NCI-H2081 (cell line): ENCODE data around the gene TBCD.

Experiments
- DNase-seq, 2 experiments: peaks; one replicate each; lab custom pipeline; 2025; lab: John Stamatoyannopoulos, UW

Gene TBCD

DNA sequence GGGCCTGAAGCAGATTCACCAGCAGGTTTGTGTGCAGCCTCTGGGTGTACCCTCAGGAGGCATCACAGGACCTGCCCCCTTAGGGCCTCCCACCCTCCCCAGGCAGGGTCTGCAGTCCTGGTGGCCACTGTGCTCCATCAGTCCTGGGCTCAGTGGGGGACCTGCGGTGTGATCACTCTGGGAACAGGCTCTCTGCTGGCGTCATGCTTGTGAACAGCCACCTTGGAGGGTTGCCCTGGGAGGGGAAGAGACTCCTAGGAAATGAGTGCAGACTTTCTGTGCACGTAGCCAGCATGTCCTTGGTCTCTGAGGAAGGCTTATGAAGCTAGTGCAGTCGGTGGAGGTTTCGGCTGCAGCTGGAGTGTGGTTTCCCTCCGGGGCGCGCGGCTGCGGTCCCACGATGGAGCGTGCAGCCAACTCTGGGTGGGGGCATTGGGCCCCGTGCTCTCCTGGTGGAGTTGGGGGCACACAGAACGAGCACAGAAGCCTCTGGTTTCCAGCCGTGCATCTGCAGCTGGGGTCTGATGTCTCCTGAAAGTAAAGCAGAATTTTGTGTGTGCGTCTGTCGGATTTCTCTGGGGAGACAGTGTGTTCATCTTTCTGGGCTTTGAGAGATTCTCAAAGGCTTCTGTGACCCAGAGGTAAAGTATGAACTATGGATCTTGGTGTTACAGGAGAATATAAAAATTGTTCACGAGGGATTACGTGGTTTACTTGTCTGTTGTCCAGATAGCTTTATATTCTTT, 156.1 kb downstream of the TBCD start:
- DNase-seq, result no peak

DNA sequence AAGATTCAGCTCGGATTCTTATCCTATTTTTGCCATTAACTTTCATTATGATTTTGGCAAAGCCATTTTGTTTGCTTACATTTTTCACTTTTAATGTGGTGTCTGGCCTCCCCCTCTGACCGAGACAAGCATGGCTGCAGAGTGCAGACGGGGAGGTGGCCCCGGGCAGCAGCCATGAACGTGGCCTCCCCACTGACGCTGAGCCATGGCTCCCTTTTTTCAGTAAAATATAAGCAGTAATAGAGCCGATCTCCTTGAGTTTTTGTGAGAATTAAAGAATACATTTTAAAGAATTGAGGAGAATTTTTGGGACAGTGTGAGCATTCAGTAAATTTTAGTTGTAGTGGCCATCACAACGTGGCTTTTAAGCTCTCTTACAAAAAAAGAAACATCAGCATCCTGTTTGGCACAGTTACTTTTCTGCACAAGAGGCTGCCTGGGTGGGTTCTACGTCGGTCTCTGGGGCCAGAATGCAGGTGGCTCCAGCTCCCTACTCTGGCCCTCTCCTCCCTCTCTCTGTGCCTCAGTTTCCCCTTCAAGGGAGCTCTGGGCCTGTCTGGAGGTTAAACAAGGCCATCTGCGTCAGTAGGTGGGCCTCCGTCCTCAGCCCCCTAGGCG, 156.8 kb downstream of the TBCD start:
- DNase-seq, result no peak

DNA sequence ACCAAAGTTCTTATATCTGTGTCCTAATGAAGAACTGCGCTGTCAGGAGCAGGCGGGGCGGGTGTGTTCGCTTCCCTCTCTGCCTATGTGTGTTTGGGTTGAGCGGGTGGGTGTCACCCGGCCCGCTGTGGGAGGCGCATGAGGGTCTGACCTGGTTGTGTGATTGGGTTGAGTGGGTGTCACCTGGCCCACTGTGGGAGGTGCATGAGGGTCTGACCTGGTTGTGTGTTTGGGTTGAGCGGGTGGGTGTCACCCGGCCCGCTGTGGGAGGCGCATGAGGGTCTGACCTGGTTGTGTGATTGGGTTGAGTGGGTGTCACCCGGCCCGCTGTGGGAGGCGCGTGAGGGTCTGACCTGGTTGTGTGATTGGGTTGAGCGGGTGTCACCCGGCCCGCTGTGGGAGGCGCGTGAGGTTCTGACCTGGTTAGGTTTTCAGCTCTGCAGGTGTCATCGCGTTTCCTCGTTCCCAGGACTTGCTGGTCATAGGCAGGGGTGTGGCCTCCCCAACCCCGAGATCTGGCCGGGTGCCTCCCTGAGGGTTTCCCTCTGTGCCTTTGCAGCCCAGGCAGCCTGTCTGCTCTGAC, 157.5 kb downstream of the TBCD start:
- DNase-seq, result no peak

DNA sequence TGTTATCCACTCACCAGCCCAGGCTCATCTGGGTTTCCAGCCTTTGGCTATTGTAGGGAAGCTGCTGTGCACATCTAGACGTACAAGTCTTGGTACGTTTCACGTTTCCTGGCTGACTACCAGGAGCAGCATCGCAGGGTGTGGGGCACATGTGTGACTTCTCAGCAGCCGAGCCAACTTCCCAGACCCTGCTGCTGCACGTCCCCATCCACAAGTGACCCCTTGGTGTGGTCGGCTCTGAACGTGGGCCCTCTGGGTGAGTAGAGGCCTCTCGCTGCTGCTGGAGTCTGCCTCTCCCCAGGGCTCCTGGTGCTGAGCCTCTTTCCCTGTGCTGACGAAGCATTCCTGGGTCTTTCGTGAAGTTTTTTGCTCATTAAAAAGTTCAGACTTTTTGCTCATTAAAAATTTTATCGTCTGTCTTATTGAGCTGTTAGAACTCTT, 158.2 kb downstream of the TBCD start:
- DNase-seq, result no peak

DNA sequence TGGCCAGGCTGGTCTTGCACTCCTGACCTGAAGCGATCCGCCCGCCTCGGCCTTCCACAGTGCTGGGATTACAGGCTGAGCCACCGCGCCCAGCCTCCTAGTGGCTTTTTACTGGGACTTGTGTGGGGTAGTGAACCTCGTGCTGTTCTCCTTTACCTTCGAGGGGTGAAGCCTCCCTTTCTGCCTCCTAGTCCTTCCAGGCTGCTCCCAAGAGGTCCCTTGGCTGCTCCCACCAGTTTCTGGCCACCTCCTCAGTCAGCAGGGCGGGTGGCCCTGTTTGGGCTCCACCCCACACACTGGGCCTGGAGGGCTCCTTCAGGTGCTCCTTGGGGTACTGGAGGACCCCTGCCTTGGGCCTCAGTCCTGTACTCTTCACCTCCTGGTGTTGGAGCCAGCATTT, 158.9 kb downstream of the TBCD start:
- no peak for DNase-seq

DNA sequence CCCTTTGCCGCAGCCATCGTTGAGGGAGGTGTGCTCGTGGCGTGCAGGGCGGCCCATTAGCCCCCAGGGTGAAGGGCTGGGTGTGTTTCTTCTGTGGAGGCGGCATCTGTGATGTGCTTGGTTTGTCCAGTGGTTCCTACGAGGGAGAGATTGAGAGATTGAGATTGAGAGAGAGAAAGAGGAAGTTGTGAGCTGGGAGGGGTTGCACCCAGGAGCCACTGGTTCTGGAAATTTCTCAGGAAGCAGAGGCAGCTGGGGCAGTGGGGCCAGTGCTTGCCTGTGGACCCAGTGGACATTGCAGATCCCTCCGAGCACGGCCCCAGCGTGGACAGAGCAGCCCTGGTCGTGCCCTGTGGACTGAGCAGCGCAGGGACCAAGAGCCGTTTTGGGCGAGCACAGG, 160.0 kb downstream of the TBCD start:
- no peak for DNase-seq

DNA sequence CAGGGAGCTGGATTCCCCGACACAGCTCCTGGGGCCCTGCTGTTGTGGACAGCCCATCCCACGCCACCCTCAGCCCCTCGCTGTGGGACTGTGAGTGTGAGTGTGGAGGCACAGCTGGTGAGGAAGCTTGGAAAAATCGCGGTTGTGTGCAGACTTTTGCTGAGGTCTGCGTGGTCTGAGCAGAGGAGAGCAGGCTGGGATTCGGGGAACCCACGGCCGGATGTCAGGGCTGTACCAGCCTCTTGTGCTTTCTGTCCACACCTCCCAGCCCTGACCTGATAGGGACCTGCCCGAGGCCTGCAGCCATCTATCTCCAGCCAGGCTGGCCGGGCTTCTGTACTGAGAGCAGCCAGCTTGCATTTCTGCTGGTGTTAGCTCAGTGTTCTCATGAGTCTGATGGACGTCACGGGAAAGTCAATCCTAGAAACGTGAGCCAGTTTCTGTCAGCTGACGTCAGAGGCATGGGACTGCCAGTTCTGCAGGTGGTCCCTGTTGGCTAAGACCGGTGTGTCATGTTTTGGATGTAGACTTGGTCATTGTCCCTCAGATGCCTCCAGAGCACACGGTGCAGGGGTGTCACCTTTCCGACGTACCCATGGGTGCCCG, 160.7 kb downstream of the TBCD start:
- no peak for DNase-seq

DNA sequence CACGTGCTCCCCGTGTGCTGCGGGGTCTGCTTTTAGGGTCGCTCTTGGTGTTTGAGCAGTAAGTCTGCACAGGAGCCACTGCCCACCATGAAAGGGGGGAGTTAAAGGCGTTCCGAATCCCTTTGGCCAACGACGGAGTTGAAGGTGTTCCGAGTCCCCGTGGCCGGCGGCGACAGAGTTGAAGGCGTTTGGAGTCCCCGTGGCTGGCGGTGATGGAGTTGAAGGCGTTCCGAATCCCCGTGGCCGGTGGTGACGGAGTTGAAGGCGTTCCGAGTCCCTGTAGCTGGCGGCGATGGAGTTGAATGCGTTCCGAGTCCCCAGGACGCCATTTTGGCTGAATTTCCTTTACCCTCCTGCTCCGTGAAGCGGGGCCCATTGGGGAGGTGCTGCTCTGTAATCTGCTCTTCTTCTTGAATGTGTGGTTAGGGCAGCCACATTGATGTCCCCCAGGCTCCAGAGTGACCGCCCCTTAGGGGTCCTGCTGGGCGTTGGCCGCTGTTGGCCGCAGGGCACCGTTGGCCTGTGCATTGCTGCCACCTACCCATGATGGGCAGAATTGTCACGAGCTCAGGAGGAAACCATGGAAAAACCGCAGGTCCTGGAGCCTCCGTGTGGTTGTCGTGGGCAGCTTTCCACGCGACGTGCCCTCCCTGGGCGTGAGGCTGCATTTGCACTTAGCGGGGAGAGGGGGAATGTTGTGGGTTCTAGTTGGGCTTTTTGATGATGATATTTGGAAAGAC, 161.6 kb downstream of the TBCD start:
- DNase-seq, result peak in 1 of 2 experiments; percentile 16

DNA sequence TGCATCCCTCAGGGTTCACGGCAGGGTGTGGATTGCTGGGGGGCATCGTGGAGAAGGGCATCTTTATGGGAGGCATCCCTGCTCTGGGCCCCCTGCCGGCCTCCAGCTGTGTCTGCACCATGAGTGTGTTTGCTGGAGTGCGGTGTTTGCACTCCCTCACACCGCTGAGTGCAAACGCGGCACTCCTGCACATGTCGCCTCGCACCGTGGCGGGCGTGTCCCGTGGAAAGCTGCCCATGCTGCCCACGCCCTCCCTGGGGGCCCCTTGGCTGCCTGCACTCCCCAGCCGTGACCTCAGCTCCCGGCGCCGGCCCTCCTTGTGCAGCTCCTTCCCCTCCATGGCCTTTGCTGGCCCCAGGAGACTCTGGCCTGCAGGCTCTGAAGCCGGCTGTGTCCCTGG, 162.5 kb downstream of the TBCD start:
- DNase-seq, result no peak

DNA sequence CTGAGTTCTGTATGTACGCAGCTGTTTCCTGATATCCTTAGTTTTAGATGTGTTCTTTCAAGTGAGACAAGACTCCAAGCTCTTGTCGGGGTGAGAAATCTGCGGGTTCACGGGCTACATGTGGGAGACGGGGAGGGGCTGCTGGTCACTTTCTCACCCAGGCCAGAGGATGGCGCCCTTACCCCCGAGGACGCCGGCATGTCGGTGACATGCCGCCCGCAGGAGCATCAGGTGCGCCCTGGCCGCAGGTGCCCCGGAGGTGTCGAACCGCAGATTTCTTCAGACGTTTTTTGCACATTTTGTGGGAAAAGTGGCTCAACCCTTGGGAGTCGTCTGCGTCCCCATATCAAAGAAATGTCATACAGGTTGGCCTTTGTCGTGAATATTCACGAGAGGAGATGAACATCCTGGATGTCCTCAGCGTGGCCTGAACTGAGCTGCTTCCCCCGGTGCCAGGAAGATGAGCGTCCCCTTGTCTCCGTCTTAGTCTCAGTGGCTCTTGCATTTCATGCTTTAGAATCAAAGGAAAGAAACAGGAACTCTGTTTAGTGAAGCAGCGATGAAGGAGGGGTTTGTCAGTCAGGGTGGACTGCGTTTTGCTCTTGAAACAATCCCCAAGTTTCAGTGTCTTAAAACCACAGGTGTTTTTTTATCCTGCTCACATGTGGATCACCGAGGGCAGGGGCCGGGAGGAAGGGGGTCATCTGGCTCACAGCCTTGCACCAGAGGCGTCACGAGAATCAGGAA, 163.3 kb downstream of the TBCD start:
- no peak for DNase-seq

DNA sequence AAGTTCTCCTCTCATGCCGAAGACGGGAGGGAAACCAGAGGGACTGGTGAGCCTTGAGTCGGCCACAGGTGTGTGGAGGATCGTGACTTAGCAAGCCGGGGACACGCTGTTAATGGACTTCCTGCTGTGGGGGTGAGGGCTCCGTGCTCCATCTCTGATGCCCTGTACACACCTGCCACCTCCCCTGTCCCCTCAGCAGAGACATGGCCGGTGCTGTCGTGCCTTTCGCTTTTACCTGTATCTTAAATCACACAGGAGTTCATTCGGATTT, 163.8 kb downstream of the TBCD start:
- DNase-seq, result no peak

DNA sequence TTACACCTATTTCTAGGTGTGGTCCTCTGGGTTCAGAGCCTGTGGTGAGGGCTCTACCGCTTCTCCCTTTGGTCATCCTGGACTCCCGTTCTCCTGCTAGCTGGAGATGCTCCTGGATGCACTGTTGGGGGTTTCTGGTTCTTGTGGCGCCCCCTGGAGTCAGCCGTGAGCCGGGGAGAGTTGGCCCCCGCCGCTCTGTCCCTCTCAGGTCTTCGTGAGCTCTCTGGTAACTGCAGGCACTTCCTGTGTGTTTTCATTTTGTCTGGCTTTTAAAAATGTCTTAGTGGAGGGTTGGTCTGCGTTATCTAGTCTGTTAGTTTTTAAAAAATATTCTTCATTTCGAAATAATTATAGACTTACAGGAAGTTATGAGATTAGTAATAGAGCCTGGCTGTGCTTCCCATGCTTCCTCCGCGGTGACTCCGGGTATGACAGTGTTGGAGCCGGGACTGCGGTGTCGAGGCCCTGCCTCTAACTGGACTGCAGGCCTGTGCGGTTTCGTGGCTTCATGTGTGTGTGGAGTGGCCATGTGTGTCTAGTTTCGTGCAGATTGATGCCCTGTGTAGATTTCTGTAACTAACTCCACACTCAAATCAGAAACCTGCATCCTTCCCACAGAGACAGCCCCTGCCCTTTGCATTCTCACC, 166.0 kb downstream of the TBCD start:
- no peak for DNase-seq

DNA sequence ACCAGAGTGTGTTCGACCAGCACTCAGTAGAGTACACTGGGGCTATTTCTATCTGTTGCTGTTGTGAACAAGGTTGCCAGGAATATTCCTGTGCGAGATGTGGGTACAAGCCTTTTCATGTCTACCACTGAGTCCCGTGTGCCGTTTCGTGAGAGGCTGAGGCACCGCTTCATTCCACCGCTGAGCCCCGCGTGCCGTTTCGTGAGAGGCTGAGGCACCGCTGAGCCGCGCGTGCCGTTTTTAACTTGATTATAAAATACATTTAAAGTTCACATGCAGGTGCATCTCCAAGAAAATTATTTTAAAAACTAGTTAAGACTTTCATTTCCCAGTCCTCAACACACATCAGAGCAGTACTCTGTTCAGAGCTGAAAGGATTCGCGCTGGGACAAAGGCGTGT, 166.6 kb downstream of the TBCD start:
- no peak for DNase-seq

DNA sequence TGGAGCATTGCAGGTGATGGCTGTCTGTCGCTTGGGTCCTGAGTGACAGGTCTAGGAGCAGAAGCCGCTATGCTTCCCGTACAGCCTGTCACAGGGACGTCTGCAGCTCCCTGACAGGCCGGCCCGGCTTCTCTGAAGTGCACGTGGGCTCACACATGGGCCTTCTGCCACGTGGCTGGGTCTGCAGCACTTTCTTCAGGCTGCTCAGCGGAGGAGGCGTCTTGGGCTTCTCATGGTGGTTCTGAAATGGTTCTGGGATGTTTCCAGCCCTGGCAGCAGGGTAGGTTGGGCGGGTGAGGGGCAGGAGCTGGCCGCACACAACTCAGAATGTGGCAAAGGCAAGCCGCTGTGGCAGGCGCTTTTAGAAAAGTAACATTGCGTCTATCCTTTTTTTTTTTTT, 168.3 kb downstream of the TBCD start:
- no peak for DNase-seq

DNA sequence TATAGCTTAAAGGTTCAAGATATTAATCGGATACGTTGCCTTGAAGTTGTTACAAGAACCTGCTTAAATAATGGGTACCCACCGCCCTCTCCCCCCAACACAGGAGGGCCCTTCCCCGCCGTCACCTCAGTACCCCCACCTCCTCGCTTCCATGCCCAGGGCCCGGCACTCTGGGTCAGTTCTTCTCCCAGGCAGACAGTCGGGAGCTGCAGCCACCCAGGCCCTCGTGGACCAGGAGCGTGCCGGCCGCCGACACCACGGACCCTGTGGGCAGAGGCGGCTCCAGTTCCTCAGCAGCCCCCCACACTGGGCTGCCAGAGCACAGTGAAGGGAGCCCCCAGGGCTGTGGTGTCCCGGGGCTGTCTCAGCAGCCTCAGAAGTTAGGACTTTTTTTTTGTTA, 168.8 kb downstream of the TBCD start:
- DNase-seq, result no peak

DNA sequence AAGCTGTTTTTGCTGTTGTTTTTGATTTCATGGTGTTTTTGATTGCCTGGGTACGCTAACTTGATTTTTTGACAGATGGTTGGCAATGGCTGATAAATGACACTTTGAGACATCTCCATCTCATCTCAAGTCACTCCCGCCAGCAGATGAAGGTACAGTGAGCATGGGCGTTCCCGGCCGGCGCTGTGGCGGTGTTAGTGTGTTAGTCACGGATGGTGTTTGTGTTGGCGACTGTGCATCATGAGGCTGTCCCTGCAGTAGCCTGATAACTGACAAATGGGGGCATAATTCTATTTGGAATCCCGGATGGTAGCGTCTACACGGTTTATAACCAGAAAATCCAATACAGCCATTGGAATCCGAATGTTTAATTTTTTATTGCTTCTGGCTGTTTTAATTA, 169.6 kb downstream of the TBCD start:
- no peak for DNase-seq

DNA sequence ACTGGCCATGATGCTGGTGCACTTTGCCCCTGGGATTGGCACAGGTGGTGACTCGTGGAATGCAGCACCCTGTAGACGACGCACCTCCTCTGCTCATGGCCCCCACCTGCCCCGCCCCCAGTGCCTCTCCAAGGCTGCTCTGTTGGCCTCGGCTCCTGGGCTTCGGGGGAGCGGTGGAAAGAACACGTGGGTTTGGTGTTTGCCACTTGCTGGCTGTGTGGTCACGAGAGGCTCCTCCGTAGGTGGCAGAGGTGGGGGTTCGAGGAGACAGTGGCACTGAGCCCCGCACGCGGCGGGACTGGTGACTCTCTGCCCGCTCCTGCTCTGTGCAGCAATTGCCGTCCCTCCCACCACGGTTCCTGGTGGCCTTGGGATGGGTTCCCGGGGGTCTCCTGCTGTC, 170.8 kb downstream of the TBCD start:
- DNase-seq, result no peak

DNA sequence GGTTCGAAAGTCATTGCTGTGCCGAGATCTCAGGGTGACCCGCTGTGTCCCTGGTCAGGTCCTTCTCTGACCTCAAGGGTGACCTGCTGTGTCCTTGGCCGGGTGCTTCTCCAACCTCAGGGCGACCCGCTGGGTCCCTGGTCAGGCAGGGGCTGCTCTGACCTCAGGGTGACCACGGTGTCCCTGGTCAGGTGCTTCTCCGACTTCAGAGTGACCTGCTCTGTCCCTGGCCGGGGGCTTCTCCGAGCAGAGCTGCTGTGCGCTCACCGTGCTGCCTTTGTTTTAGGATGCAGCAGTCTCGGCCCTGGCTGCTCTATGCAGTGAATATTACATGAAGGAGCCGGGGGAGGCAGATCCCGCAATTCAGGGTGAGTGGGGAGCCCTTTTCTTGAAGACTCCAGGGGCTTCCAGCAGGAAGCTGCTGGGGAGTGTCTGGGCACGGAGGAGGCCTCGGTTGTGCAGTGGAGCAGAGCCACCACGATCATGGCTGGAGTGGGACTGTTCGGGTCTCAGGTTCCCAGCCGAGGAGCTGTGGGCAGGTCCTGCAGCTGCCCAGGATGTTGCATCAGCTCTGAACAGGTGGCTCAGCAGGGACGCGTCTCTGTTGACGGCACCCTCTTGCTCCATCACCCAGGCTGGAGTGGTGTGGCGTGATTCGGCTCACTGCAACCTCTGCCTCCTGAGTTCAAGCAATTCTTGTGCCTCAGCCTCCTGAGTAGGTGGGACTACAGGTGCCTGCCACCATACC, 171.7 kb downstream of the TBCD start:
- peak in 1 of 2 experiments; percentile 16 for DNase-seq

DNA sequence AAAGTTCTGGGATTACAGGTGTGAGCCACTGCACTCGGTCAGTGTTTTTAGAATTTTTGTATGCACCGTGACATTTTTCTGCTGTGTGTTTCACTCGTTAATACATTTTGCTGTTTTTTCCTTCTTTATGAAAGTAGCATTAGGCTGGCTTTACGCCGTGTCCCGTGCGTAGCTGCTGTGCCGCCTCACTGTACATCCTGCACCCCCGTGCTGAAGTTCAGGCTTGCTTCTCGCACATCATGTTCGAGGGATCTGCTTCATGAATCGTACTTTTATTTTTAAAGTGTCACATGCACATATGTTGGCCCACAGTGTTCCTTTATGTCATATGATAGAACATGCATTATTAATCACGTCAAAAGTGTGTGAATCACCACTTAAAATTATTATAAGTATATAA, 172.3 kb downstream of the TBCD start:
- DNase-seq, result no peak

DNA sequence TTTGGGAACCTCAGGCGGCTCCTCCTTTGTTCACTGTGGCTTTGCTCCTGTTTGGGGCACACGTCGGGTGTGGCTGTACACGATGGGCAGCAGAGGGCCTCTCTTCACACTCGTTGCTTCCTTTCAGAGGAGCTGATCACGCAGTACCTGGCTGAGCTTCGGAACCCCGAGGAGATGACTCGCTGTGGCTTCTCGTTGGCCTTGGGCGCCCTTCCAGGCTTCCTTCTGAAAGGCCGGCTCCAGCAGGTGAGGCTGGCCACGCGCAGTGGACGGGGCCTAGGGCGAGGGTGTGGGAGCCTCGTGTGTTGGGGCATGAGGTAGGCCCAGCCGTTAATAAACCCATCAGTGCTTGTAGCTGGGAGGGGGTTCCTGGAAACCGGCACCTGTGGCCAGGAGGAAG, 172.9 kb downstream of the TBCD start:
- no peak for DNase-seq

DNA sequence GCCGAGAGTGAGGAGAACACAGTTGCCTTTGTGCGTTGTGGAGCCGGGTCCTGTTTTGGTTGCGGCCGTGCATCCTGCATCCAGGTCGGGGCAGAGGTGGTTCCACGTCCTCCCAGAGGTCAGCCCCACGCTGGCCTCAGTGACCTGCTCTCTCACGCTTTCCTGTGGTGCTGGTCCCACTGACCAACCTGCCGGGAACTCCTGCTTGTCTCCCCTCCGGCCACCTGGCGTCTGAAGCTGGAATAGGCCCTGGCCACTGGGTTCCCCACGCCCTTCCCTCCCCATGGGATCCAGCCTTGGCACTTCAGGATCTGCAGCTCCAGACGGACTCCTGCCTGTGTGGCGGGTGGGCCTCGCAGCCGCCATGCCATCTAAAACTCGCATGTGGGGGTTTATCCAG, 173.5 kb downstream of the TBCD start:
- no peak for DNase-seq
